GM21737 (cell line): ENCODE data around the gene PKIB.
"Not testable (repeated sequence)": the region's sequence is repeated elsewhere in the genome, so short reads cannot be mapped to it uniquely, and the experiment has no call there.

Source experiments
- ATAC-seq: cut with Tn5 transposase; IDR thresholded peaks from one replicate; pipeline ENCODE4 v1.9.1; 2021; ENCODE audit warnings: mild to moderate bottlenecking, moderate library complexity; ENCODE audit not compliant: unreplicated experiment

PKIB gene

DNA sequence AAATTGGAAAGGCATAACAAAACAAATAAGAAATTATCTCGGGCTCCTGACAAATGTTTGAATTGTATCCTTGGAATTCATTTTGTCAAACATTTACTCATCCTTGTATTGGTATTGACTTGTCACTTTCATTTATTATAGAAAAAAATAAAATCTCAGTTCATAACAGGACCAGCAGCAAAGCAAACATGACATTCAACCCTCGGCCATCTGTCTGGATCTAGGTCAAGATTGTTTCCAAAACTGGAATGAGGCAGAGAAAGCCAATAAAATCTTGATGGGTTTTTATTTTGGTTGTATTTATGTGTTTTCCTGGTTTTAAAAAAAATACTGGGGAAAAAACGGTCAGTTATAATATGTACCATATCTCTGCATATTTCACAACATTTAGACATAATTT, 126.4 kb downstream of the PKIB start:
- ATAC-seq = no peak

DNA sequence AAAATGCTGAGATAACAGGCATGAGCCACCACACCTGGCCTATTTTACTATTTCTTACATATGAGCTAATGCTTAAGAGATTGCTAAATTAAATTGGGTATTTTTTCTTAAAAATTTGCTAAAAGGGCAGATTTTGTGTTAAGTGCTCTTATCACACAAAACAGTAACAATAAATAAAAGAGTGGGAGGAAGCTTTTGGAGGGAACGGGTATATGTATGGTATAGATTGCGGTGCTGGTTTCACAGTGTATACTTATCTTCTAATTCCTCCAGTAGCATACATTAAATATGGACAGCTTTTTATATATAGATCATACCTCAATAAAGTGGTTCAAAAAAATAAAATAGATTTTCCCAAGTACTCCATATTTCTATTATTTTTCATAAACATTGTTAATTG, 129.9 kb downstream of the PKIB start:
- ATAC-seq = no peak

DNA sequence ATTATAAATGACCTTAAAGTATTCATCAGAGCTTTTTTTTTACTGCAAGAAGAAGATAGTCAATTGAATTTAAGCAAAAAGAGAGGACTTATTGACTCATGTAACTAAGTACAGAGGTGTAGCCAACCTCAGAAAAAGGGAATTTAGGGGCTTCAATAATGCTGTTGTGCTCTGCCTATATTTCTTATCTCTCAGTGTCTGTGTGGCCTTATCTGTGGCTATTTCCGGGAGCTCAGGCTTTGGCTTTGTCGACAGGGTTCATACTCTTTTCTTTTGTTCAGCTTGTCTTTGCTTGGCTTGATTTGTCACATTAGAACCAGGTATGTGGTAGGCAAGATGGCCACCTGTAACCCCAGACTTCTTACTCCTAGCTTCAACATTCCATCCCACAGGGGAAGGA, 130.7 kb downstream of the PKIB start:
- ATAC-seq = no peak

DNA sequence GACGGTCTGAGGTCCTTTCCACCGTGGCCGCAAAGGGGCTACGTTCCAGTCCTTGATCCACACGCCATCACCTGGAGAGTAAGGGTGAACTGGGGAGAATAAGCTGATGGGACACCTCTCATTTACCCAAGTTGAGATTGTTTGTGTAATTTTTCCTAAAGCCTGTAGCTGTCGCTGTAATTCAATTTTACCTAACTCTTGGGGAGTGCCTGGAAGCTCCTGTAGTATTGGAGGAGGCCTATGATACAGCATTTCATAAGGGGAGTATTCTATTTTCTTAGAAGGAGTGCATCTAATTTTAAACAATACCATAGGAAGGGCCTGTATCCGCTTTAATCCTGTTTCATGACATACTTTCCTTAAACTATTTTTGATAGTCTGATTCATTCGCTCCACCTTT, 134.0 kb downstream of the PKIB start:
- ATAC-seq = not testable (repeated sequence)

DNA sequence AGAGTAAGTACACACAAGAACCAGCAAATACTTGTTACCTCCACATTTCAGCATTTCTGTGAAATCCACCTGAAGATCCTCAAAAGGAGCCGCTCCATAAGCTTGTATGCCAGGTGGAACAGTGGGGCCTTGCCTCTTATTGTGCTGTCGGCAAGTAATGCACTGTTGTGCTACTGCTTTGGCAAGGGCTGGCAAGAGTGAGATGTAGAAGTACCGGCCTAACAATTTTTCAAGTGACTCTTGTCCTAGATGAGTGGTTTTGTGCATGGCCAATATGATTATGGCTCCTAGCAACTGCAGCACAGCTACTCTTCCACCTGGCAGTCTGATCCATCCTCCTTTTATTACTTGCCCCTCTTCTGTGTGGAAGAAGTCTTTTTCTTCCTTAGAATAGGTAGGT, 134.7 kb downstream of the PKIB start:
- ATAC-seq = not testable (repeated sequence)

DNA sequence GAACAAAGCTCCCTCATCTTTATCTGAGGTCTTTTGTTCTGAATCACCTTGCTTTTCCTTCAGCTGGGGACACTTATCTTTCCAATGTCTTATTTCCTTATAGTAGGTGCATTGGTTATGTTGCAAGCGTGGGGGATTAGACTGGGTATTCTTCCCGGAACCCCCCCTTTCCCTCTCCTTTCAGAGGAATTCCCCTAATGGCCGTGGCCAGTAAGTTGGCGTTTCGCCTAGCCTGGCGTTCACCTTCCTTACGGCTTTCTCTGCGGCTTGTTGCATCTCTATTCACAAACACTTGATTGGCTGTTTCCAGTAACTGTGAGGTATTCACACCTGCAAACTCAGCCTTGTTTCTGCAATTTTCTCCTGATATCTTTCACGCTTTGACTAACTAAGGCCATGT, 136.5 kb downstream of the PKIB start:
- no peak for ATAC-seq

DNA sequence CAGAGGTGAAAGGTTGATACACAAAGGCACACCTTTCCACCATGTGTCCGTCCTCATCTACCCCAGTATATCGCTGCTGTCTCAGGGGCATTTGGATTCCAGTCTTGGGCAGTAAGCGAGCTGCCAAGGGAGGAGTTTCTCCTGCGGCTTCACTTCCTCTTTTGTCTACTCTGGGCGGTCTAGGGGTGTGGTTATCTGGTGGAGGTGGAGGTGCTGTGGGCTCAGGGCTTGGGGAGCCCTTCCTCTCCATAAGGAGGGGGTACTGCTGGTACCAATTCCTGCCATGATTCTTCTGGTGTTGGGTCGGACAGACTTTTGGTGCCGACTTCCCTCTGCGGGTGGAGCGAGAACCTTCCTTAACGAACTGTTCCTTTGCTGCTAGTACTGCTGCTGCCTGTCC, 137.4 kb downstream of the PKIB start:
- no peak for ATAC-seq

DNA sequence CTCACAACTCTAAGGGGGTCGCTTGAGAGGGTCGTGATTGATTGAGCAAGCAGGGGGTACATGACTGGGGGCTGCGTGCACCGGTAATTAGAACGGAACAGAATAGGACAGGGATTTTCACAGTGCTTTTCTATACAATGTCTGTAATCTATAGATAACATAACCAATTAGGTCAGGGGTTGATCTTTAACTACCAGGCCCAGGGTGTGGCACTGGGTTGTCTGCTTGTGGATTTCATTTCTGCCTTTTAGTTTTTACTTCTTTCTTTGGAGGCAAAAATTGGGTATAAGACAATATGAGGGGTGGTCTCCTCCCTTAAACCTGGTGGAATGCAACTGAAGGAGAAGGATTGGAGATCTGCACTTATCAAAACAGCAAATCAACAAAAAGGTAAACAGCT, 138.7 kb downstream of the PKIB start:
- ATAC-seq = not testable (repeated sequence)

DNA sequence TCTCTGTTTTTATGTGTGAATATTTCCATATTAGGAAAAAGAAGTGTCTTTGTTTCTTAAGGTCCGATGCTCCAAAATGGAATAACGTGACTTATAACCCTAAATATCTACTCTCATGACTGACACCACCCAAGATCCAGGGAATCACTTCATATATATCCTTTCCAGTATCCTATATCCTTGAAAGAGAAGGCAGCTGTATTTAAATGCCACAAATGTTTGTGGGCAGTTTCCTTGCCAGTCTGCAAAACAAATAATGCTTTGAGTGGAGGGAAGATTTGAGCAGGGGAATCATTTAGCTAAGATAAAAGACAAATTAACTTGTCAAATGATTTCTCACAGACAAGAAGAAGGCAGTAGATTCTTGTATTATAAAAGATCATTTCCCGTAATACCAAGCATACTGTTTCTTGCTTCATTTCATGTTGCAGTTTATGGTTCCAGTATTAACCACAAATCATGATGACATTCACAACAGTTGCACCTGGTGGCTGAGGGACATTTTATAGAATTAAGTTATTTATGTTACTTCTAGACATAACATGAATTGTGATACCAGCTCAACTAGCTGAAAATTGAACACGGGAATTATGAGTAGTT, 139.3 kb downstream of the PKIB start:
- ATAC-seq = no peak

DNA sequence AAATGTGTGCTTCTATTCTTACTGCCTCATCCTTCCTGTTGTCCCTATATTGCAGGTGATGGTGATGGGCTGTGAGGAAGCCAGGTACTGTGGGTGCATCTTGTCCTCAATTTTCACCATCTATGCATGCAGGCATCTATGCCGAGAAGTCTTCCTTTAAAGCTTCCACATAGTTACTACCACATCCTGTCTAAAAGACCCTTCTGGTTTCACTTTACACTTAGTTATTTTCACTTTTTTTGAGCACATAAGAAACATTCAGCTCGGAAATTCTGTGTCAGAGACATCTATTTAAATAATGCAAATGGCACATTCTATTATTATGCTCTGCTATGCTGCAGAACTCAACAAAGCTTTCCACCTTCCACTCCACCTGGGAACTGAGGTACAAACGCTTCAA, 141.1 kb downstream of the PKIB start:
- peak; percentile 87 for ATAC-seq

DNA sequence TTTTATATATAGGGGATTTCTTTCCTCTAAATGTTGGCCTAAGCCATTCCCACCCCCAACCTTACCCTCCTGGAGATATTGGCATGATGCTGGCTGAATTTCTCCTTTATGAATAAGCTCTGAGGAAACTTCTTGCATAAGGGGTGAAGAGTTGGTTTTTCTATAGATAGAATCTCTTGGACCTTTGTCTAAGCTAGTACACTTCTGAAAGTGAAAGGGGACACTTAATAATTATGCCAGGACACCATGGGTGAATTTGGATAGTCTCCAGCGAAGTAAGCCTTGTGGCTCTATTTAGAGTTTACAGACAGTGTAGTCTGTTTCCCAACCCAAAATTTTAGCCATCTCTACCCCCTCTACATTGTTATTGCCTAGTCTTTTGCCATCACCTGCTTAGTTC, 142.3 kb downstream of the PKIB start:
- ATAC-seq = no peak

DNA sequence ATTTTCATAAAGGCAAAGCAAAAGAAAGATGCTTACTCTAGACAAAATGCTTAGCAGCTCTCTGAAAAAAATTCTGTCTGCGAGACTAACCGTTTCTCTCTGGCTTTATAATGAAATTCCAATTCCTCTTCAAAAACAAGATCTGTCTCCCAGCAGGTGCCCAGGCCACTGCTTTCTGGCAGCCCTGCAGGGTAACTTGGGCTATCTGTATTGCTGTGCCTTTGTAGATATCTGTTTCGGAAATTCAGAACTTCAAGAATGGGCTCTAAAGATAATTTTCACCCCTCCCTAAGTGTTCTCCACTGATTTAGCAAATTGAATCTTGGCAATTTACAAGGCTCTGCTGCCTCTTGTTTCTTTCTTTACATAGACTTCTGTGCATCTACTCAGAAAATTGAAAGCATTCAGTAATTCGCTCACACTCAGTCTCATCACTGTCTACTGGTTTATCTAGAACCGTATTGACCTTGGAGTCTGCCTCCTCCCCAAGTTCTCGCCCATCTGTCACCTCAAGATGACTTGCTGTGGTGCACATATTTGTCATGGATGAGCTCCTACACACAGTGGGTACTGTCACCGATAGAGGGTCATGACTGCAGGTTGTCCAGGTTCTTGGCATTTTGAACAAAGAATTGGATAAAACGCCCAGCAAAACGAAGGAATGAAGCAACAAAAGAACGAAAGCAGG, 142.9 kb downstream of the PKIB start:
- ATAC-seq = no peak

DNA sequence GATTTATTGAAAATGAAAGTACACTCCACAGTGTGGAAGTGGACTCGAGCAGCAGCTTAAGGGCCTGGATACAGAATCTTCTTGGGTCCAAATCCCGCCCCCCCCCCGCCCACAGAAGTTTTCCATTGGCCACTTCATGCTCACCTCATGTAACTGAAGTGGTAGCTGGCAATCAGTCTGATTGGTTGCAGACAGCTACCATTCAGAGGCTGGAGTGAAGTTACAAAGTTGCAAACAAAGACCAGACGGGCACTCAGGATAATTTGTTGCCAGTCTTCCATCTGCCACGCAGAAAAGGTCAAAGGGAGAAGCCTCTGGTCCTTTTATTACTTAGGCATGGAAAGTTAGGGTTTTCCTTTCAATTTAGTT, 143.5 kb downstream of the PKIB start:
- ATAC-seq = no peak

DNA sequence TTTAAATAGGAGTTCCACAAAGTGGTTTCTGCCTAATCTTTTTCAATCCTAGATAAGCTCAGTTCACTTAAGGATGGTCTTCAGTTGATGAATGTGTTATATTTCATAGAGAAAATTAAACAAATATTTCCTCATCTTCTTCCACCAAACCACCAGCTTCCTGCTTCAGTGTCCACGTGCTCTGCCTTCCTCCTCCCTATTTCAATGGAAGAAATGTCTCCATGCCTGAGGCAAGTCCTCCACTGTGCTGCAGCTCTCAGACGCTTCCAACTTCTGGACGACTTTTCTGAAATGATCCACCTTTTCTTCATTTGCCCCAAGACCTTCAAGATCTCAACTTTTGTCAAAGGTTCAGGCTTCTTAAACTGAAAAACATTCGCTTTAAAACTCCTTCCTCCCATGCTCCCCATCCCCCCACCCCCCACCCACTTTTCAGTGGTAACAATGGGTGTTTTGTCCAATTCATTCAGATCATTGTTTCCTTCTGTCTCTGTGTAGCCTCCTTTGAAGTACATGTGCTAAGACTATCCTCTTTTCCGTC, 144.1 kb downstream of the PKIB start:
- no peak for ATAC-seq

DNA sequence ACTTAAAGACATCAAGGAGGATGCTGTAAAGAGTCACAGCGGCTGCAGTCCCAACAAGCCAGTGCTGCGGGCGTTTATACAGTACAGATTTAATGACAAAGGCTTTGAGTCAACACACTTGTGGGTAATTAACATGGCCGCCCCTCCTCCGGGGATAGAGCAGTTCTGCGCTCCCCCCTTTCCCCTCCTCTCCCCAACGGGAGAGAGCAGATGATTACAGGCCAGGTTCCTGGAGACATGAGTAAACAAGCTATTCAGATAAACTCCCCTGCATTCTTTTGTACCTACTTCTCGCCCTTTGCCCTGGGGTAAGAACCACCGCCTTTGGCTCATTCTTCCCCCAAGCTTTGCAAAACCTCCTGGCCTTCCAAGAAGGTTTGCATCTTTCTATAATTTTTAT, 145.7 kb downstream of the PKIB start:
- no peak for ATAC-seq

DNA sequence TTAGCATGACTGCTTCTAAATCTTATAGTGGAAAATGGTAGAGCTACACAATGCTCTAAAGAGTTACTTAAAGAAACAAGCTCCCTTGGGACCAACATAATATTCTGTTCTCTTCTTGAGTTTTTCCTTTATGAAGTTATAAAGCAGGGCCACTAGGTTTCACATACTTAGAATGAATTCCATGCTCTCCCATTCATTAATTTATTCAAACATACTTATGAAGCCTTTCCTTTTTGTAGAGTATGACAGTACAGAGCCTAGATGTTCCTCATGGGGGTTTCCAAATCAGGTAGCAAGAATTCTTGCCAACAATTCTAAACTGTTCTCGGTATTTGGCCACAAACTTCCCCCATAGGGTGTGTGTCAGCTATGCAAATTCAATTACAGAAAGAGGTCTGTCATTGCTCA, 148.7 kb downstream of the PKIB start:
- ATAC-seq = peak; percentile 95

DNA sequence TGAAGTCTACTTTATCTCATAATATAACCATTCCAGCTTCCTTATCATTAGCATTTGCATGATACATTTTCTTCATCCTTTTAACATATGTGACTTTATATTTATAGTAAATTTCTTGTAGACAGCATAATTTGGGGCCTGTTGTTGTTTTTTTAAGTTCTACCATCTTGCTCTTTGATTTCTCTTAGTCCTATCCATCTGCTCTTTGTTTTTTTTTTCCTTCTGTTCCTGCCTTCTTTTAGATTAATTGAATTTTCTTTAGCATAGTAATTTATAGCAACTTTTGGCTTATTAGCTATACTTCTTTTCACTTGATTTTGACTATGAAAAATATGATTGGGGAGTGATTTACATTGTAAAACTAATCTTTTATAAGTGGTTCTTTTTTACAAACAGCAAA, 150.1 kb downstream of the PKIB start:
- ATAC-seq = no peak

DNA sequence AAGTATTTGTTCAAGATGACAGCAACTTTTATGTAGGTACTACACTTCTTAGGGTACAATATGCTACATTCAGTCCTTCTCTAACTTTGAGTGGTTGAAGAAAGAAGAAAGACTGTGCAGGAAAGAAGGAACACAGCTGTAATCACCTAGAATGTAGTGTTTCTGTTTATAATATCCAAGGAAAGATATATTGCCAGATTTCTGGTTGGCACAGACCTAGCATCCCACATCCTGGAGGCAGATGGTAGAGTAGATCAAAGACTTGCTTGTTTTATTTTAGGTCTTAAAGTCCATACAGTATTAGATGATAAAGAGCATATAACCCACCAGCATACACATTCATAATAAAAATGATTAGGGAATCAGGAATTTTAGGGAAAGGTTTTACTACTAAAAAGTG, 156.1 kb downstream of the PKIB start:
- ATAC-seq = no peak

DNA sequence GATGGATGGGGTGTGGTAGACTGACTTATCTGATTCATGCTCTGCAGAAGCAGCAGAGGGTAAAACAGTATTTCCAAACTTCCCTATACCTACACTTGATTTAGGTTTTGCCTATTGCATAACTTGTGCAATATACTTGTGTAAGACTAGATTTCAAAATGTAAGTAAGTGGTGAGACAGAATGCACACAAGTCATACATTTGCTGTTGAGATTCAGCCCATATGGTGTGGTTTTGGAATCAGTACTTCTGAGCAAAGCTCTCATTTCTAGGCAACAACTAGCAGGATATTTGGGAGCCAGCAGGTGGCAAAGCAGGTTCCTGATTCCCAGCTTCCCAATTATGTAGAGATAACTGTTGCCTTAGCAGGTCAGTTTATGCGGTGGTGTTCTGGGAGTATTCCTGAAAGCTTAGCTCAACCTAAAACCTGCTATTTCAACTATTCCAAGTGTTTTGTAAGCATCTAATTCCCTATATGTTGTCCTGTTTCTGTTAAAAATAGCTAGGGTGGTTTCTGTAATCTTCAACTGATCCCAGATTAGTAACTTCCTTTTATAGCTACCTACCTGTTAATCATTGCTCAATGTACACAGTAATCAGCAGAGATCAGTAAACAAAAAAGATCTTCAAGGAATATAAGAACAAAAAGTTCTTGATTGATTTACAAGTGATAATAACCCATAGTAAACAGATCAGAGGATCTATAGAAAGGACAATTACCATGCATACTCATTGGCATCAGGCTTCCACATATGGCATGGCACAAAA, 160.8 kb downstream of the PKIB start:
- ATAC-seq = no peak

DNA sequence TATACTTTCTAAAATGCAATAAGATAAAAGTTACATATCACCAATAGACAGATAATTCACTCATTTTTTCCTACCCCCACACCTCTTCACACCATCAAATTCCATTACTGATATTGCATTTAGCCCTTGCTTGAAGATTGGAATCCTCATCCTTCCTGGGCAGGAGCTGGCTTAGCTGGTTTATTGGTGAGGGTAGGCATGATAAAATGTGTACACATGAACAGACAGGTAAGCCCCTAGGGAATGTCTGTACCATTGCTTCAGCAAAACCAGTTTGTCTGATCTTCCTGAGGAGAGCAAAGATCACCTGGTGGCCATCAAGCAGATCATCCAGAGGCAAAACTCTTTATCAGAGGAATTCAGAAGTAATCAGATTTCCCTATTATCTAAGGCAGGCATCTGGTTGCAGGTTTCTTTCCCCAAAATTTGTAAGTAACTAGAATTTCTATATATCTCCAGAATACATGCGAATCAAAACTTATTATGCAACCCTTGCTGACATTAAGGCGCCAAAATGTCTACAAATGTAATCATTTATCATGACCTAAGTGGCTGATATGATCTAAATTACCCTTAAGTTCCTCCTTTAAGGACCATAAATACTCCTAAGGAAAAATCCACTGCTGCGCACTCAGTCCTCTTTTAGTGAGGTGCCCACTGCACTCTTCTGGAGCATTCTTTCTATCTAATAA, 162.7 kb downstream of the PKIB start:
- ATAC-seq = no peak
